Ishikawa (cell line): ENCODE results near the gene UBA6.

Experiments
- CREB1 ChIP-seq: IDR thresholded peaks from 2 replicates; pipeline ENCODE4 v1.6.1; 2012; ENCODE audit warnings: low read depth
- EGR1 ChIP-seq: IDR thresholded peaks from 2 replicates; pipeline ENCODE4 v1.6.1; 2012
- EP300 ChIP-seq: IDR thresholded peaks from 2 replicates; pipeline ENCODE4 v1.6.1; 2012; ENCODE audit warnings: borderline replicate concordance
- RAD21 ChIP-seq: IDR thresholded peaks from 2 replicates; pipeline ENCODE4 v1.6.1; 2012; ENCODE audit warnings: low read depth
- TEAD4 ChIP-seq: IDR thresholded peaks from 2 replicates; pipeline ENCODE4 v1.6.1; 2012
- TF ChIP-seq, protein P1 (sequence below): IDR thresholded peaks from 2 replicates; pipeline ENCODE4 v1.6.1; 2012

DNA sequence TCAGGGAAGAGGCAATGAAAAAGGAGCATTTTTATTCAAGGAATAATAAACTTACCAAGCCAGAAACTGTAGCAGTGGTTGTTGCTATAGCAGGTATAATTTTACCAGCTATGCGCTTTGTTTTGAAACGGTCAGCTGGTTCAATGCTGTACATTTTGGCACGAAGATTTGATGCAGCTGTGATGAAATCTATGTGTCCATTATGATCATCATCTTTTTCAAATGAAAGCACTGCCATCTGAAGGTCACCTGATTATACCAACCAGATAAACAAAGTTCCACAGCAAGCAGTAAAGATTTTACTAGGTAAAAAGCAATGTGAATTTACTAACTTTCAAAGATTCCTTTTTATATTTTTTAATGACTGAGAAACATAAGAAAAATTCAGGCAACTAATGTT, 76.0 kb downstream of the UBA6 start:
- no peak for TF ChIP-seq RAD21
- TF ChIP-seq EP300: no peak
- TF ChIP-seq TEAD4: no peak
- TF ChIP-seq, protein P1, sequence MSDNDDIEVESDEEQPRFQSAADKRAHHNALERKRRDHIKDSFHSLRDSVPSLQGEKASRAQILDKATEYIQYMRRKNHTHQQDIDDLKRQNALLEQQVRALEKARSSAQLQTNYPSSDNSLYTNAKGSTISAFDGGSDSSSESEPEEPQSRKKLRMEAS: no peak
- no peak for TF ChIP-seq EGR1
- no peak for TF ChIP-seq CREB1
